K562 (cell line): Measurements from ENCODE around the gene GTPBP2. TPM values are rescaled to one million over a fixed set of nuclear protein-coding genes. Genes with fewer than 3 reads are reported as not detected.

Experiments
- HDAC8 ChIP-seq: fragments of 450-650 bp; IDR thresholded peaks from 2 replicates; pipeline ENCODE4 v1.6.1; 2016; ENCODE audit warnings: mild to moderate bottlenecking, missing genetic modification characterization, moderate library complexity, missing compliant biosample characterization
- JUN ChIP-seq, 2 experiments: sonication (generic) in 1 of 2; formaldehyde crosslinking in 1 of 2; IDR thresholded peaks; 2 replicates each; pipeline versions ENCODE4 v1.6.1 to v1.8.0; 2012 to 2022; ENCODE audit warnings: borderline replicate concordance in 2 of 2, mild to moderate bottlenecking in 2 of 2, improper control_type of control experiment in 1 of 2, low read depth in 1 of 2, low read length in 1 of 2, missing genetic modification reagents in 1 of 2
- KDM5B ChIP-seq: fragments of 200-600 bp; sonication (generic); IDR thresholded peaks from 2 replicates; pipeline ENCODE4 v1.6.1; 2012; ENCODE audit warnings: low read depth, mild to moderate bottlenecking, moderate library complexity, low read length, control low read depth, inconsistent platforms; ENCODE audit not compliant: insufficient replicate concordance
- MECOM ChIP-seq: fragments of 250-450 bp; sonication (Bioruptor Pico); IDR thresholded peaks from 2 replicates; pipeline ENCODE4 v1.8.0; 2022; ENCODE audit warnings: inconsistent platforms
- NONO ChIP-seq, 2 experiments: fragments of 200-400 bp in 1 of 2; fragments of 450-650 bp in 1 of 2; formaldehyde crosslinking in 1 of 2; IDR thresholded peaks; 2 replicates each; pipeline ENCODE4 v1.6.1; 2017; ENCODE audit warnings: low read depth in 2 of 2, mild to moderate bottlenecking in 2 of 2, moderate library complexity in 2 of 2, low read length in 1 of 2
- NUFIP1 ChIP-seq: fragments of 450-650 bp; IDR thresholded peaks from 2 replicates; pipeline ENCODE4 v1.6.1; 2018; ENCODE audit not compliant: partially characterized antibody
- RBFOX2 ChIP-seq: fragments of 200-400 bp; formaldehyde crosslinking; IDR thresholded peaks from 2 replicates; pipeline ENCODE4 v1.6.1; 2017; ENCODE audit warnings: low read depth, mild to moderate bottlenecking, low read length, moderate library complexity
- RBM17 ChIP-seq: fragments of 200-400 bp; formaldehyde crosslinking; IDR thresholded peaks from 2 replicates; pipeline ENCODE4 v1.6.1; 2017; ENCODE audit warnings: low read depth, mild to moderate bottlenecking, low read length, borderline replicate concordance
- STAT5A ChIP-seq: IDR thresholded peaks from 2 replicates; pipeline ENCODE4 v1.6.1; 2012; ENCODE audit warnings: low read length, inconsistent platforms, borderline replicate concordance
- ZFPM2 ChIP-seq: fragments of 250-450 bp; sonication (Bioruptor Pico); IDR thresholded peaks from 2 replicates; pipeline ENCODE4 v1.5.1; 2022; ENCODE audit warnings: mild to moderate bottlenecking
- polyA plus RNA-seq, 8 experiments: library from polyadenylated mRNA; depleted of rRNA in 4 of 8; stranded (reverse) in 5 of 8; unstranded in 3 of 8; fragments of >200 nt; fragmentation: Nextera tagmentation in 2 of 8; fragmentation: Illumina TruSeq in 1 of 8; extraction: Ambion mirVana in 2 of 8; extraction: Trizol in 1 of 8; gene quantifications; 2 replicates each; pipeline versions ENCODE4 v1.2.1 to v1.2.3, GENCODE V29; 2011 to 2014; ENCODE audit warnings: inconsistent platforms in 1 of 8, missing spikeins in 1 of 8
- total RNA-seq, 7 experiments: library from RNA; depleted of rRNA in 6 of 7; stranded (reverse); fragments of >200 nt in 6 of 7; fragmentation: Illumina TruSeq in 2 of 7; extraction: Trizol in 2 of 7; gene quantifications; 2 replicates each; pipeline versions ENCODE4 v1.2.1 to v1.2.3, GENCODE V29; 2011 to 2021; ENCODE audit warnings: low replicate concordance in 1 of 7
- TF ChIP-seq, protein P1 (sequence below): sonication (generic); formaldehyde crosslinking; IDR thresholded peaks from 2 replicates; pipeline ENCODE4 v1.8.0; 2022; ENCODE audit warnings: mild to moderate bottlenecking, missing genetic modification reagents

GTPBP2 gene
- total and polyA plus RNA-seq, 9 of the 15 experiments (the other 6 are each of a cell fraction or from before 2014, with no cell fraction given), result 48.4 to 196 (median 111) TPM

DNA sequence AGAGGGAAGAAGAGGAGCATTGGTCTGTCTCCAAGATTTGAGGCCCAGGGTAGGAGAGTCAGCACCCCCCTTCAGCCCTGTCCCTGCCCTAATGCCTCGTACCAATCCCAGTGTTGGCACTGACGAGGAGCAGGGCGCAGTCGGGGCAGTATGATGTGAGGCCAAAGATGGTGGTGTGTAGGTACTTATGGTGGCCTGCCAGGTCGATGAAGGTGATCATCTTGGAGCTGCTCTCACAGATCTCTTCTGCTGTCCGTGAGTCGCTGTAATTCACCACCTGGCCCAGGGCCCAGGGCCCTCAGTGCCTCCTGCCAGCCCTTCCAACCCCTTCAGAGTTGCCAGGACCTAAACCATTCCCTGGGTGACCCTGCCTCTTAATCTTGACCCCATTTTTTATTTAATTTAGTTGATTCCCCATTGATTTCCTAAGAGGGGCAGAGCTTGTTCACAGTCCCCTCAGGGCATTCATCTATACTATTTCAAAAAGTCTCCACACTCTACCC is 4.2 kb downstream of the GTPBP2 start (continued):
- 0 out of 2 replicates have a peak, but pooled peaks have one; percentile 32 for TF ChIP-seq ZFPM2
- no peak for TF ChIP-seq JUN (IDR thresholded peaks at IDR 0.05; ENCODE audit: borderline replicate concordance, low read depth, low read length)
- TF ChIP-seq JUN (CRISPR knock-in tag; IDR thresholded peaks at IDR 0.05; ENCODE audit: borderline replicate concordance), result no peak; the same call in 1 of the 2 replicates
- peak; percentile 24 for TF ChIP-seq KDM5B
- no peak for TF ChIP-seq MECOM (CRISPR knock-in tag)
- no peak for TF ChIP-seq NONO (IDR thresholded peaks at IDR 0.05; ENCODE audit: low read depth in 2 of 2, low read length in 1 of 2)
- no peak for TF ChIP-seq STAT5A
- peak; percentile 81 for TF ChIP-seq RBFOX2
- TF ChIP-seq, protein P1, sequence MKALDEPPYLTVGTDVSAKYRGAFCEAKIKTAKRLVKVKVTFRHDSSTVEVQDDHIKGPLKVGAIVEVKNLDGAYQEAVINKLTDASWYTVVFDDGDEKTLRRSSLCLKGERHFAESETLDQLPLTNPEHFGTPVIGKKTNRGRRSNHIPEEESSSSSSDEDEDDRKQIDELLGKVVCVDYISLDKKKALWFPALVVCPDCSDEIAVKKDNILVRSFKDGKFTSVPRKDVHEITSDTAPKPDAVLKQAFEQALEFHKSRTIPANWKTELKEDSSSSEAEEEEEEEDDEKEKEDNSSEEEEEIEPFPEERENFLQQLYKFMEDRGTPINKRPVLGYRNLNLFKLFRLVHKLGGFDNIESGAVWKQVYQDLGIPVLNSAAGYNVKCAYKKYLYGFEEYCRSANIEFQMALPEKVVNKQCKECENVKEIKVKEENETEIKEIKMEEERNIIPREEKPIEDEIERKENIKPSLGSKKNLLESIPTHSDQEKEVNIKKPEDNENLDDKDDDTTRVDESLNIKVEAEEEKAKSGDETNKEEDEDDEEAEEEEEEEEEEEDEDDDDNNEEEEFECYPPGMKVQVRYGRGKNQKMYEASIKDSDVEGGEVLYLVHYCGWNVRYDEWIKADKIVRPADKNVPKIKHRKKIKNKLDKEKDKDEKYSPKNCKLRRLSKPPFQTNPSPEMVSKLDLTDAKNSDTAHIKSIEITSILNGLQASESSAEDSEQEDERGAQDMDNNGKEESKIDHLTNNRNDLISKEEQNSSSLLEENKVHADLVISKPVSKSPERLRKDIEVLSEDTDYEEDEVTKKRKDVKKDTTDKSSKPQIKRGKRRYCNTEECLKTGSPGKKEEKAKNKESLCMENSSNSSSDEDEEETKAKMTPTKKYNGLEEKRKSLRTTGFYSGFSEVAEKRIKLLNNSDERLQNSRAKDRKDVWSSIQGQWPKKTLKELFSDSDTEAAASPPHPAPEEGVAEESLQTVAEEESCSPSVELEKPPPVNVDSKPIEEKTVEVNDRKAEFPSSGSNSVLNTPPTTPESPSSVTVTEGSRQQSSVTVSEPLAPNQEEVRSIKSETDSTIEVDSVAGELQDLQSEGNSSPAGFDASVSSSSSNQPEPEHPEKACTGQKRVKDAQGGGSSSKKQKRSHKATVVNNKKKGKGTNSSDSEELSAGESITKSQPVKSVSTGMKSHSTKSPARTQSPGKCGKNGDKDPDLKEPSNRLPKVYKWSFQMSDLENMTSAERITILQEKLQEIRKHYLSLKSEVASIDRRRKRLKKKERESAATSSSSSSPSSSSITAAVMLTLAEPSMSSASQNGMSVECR (CRISPR knock-in tag), result 0 out of 2 replicates have a peak, but pooled peaks have one; percentile 25
- no peak for TF ChIP-seq RBM17
- TF ChIP-seq HDAC8, result no peak
- no peak for TF ChIP-seq NUFIP1
- TF ChIP-seq, all 486 proteins: peak for 11
